ENCODE results near the gene MAN1A2. TPM values are rescaled to one million over a fixed set of nuclear protein-coding genes. Genes with fewer than 3 reads are reported as not detected.
"Not testable (repeated sequence)": the region's sequence is repeated elsewhere in the genome, so short reads cannot be mapped to it uniquely, and the experiment has no call there.

MAN1A2 gene
- polyA plus RNA-seq, 1 donor from 2014 or later = 25.0 TPM

DNA sequence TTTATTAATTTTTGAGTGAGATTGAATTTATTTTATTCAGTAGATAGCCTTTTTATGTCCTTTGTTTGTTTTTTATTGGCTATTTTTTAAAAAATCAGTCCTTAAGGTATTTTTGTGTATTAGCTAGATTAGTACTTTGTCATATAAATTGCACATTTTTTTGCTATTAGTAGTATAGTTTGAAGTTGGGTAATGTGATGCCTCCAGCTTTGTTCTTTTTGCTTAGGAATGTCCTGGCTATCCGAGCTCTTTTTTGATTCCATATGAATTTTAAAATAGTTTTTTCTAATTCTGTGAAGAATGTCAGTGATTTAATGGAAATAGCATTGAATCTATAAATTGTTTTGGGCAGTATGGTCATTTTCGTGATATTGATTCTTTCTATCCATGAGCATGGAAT, 80.4 kb downstream of the MAN1A2 start:
- H3K27me3 ChIP-seq (ENCODE audit: insufficient read depth, low read depth, low read length) = no peaks in the 10 kb centered on the region
- no peaks in the 10 kb centered on the region for H3K9me2 ChIP-seq (ENCODE audit: insufficient read depth, low read length)
- H3F3A ChIP-seq (ENCODE audit: insufficient read depth, low read length, poor library complexity, severe bottlenecking) = no peaks in the 10 kb centered on the region
- H3K79me2 ChIP-seq (replicated peaks; ENCODE audit: insufficient read depth, low read length) = no peaks in the 10 kb centered on the region
- no peaks in the 10 kb centered on the region for H4K20me1 ChIP-seq (ENCODE audit: insufficient read depth)
- H3K9me3 ChIP-seq (ENCODE audit: low read length) = no peaks in the 10 kb centered on the region
- no peak overlapping the region for H3K27ac ChIP-seq (ENCODE audit: low read length)
- no peak overlapping the region for H3K4me3 ChIP-seq (ENCODE audit: low read length)
- H3K4me2 ChIP-seq (ENCODE audit: low read length) = no peak overlapping the region
- H2AFZ ChIP-seq (ENCODE audit: low read depth, low read length) = no peak overlapping the region
- TF ChIP-seq, protein P1, sequence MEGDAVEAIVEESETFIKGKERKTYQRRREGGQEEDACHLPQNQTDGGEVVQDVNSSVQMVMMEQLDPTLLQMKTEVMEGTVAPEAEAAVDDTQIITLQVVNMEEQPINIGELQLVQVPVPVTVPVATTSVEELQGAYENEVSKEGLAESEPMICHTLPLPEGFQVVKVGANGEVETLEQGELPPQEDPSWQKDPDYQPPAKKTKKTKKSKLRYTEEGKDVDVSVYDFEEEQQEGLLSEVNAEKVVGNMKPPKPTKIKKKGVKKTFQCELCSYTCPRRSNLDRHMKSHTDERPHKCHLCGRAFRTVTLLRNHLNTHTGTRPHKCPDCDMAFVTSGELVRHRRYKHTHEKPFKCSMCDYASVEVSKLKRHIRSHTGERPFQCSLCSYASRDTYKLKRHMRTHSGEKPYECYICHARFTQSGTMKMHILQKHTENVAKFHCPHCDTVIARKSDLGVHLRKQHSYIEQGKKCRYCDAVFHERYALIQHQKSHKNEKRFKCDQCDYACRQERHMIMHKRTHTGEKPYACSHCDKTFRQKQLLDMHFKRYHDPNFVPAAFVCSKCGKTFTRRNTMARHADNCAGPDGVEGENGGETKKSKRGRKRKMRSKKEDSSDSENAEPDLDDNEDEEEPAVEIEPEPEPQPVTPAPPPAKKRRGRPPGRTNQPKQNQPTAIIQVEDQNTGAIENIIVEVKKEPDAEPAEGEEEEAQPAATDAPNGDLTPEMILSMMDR (IDR thresholded peaks at IDR 0.05; ENCODE audit: poor library complexity, severe bottlenecking) = no peak
- TF ChIP-seq POLR2AphosphoS5 (IDR thresholded peaks at IDR 0.05) = no peak
- no peaks in the 10 kb centered on the region for H3K36me3 ChIP-seq (ENCODE audit: insufficient read depth, low read length)
- H3K9ac ChIP-seq (ENCODE audit: low read length) = no peak overlapping the region

DNA sequence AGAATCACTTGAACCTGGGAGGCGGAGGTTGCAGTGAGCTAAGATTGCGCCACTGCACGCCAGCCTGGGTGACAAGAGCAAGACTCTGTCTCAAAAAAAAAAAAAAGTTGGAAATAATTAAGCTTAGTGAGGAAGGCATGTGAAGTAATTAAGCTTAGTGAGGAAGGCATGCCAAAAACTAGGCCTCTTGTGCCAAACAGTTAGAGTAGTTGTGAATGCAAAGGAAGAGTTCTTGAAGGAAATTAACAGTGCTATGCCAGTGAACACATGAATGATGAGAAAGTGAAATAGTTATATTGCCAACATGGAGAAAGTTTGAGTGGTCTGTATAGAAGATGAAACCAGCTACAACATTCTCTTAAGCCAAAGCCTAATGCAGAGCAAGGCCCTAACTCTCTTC, 85.0 kb downstream of the MAN1A2 start:
- TF ChIP-seq RAD21 (conservative IDR thresholded peaks at IDR 0.05) (no peak), EP300 (conservative IDR thresholded peaks at IDR 0.05; ENCODE audit: poor library complexity, severe bottlenecking) (no peak), TAF1 (IDR thresholded peaks at IDR 0.05; ENCODE audit: low read depth) (no peak), SMC3 (conservative IDR thresholded peaks at IDR 0.05; ENCODE audit: poor library complexity) (no peak), EZH2 (IDR thresholded peaks at IDR 0.05; ENCODE audit: borderline replicate concordance, insufficient read depth, low read length, poor library complexity, severe bottlenecking) (no peak), POLR2AphosphoS5 (IDR thresholded peaks at IDR 0.05) (no peak)
- Histone ChIP-seq H3K36me3 (ENCODE audit: insufficient read depth, low read length) (no peaks in the 10 kb centered on the region), H3K27me3 (ENCODE audit: insufficient read depth, low read depth, low read length) (no peaks in the 10 kb centered on the region), H3K9ac (ENCODE audit: low read length) (no peak overlapping the region), H3K9me3 (ENCODE audit: low read length) (no peaks in the 10 kb centered on the region), H3K9me2 (ENCODE audit: insufficient read depth, low read length) (no peaks in the 10 kb centered on the region), H3F3A (ENCODE audit: insufficient read depth, low read length, poor library complexity, severe bottlenecking) (no peaks in the 10 kb centered on the region), H3K4me3 (ENCODE audit: low read length) (no peak overlapping the region), H3K79me2 (replicated peaks; ENCODE audit: insufficient read depth, low read length) (no peaks in the 10 kb centered on the region), H3K4me2 (ENCODE audit: low read length) (no peak overlapping the region), H2AFZ (ENCODE audit: low read depth, low read length) (no peak overlapping the region), H3K27ac (ENCODE audit: low read length) (no peak overlapping the region), H4K20me1 (ENCODE audit: insufficient read depth) (no peaks in the 10 kb centered on the region)

DNA sequence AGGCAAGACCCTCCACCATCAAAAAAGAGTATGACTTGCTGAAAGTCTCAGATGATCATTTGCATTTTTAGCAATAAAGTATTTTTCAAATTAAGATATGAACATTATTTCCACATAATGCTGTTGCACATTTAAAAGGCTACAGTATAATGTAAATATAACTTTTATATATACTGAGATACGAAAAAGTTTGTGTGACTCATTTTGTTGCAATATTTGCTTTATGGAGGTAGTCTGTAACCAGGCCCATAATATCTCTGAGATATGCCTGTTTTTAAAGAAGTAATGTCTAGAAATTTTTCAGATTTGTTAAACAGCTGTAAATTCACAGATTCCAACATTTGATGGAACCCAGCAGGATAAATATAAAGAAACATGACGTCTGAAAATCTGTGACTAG, 86.7 kb downstream of the MAN1A2 start:
- Histone ChIP-seq H3K27ac (ENCODE audit: low read length) (no peak overlapping the region), H3K36me3 (ENCODE audit: insufficient read depth, low read length) (no peaks in the 10 kb centered on the region), H4K20me1 (ENCODE audit: insufficient read depth) (no peaks in the 10 kb centered on the region), H3K27me3 (ENCODE audit: insufficient read depth, low read depth, low read length) (no peaks in the 10 kb centered on the region), H3K9me3 (ENCODE audit: low read length) (no peaks in the 10 kb centered on the region), H3F3A (ENCODE audit: insufficient read depth, low read length, poor library complexity, severe bottlenecking) (no peaks in the 10 kb centered on the region), H3K4me2 (ENCODE audit: low read length) (no peak overlapping the region), H3K9ac (ENCODE audit: low read length) (no peak overlapping the region), H3K4me3 (ENCODE audit: low read length) (no peak overlapping the region), H3K9me2 (ENCODE audit: insufficient read depth, low read length) (no peaks in the 10 kb centered on the region), H2AFZ (ENCODE audit: low read depth, low read length) (no peak overlapping the region), H3K79me2 (replicated peaks; ENCODE audit: insufficient read depth, low read length) (no peaks in the 10 kb centered on the region)
- TF ChIP-seq EZH2 (IDR thresholded peaks at IDR 0.05; ENCODE audit: borderline replicate concordance, insufficient read depth, low read length, poor library complexity, severe bottlenecking) (no peak), RAD21 (conservative IDR thresholded peaks at IDR 0.05) (no peak), SMC3 (conservative IDR thresholded peaks at IDR 0.05; ENCODE audit: poor library complexity) (no peak), REST (IDR thresholded peaks at IDR 0.05; ENCODE audit: borderline replicate concordance) (no peak), EP300 (conservative IDR thresholded peaks at IDR 0.05; ENCODE audit: poor library complexity, severe bottlenecking) (no peak), POLR2AphosphoS5 (IDR thresholded peaks at IDR 0.05) (no peak), TAF1 (IDR thresholded peaks at IDR 0.05; ENCODE audit: low read depth) (no peak), MXI1 (conservative IDR thresholded peaks at IDR 0.05; ENCODE audit: poor library complexity, severe bottlenecking) (no peak)
- TF ChIP-seq, protein P1 (IDR thresholded peaks at IDR 0.05; ENCODE audit: poor library complexity, severe bottlenecking) = no peak

- H2AFZ ChIP-seq (ENCODE audit: low read depth, low read length); H3K4me3 ChIP-seq (ENCODE audit: low read length); H3K9me2 ChIP-seq (ENCODE audit: insufficient read depth, low read length); H3K27me3 ChIP-seq (ENCODE audit: insufficient read depth, low read depth, low read length); H3K9me3 ChIP-seq (ENCODE audit: low read length); H3K4me2 ChIP-seq (ENCODE audit: low read length); H3F3A ChIP-seq (ENCODE audit: insufficient read depth, low read length, poor library complexity, severe bottlenecking); H3K36me3 ChIP-seq (ENCODE audit: insufficient read depth, low read length); H3K79me2 ChIP-seq (replicated peaks; ENCODE audit: insufficient read depth, low read length); H4K20me1 ChIP-seq (ENCODE audit: insufficient read depth); H3K9ac ChIP-seq (ENCODE audit: low read length); H3K27ac ChIP-seq (ENCODE audit: low read length): not testable (repeated sequence)
Measured at GRCh38 chr1:117458410-117458809, 91.2 kb downstream of the MAN1A2 start.
